SH-SY5Y (cell line): Measurements from ENCODE around the gene SLC2A11.

ENCODE experiments used
- GATA2 ChIP-seq: IDR thresholded peaks from 2 replicates; pipeline ENCODE4 v1.6.1; 2011; ENCODE audit warnings: mild to moderate bottlenecking, low read depth, low read length
- GATA3 ChIP-seq: IDR thresholded peaks from 2 replicates; pipeline ENCODE4 v1.6.1; 2011; ENCODE audit warnings: low read depth, mild to moderate bottlenecking, low read length, moderate library complexity

- TF ChIP-seq GATA2, result no peak
- TF ChIP-seq GATA3, result no peak
Measured at GRCh38 chr22:23816156-23816976, 41.3 kb upstream of the SLC2A11 start.
